GM21825 (cell line): ENCODE results near the gene SP6.

Experiments used
- ATAC-seq: cut with Tn5 transposase; IDR thresholded peaks from one replicate; pipeline ENCODE4 v1.9.1; 2021; ENCODE audit warnings: mild to moderate bottlenecking, moderate library complexity; ENCODE audit not compliant: unreplicated experiment

The SP6 gene

GRCh38 chr17:47850692-47851573 lies at the start of gene SP6:
Gene SP6 (minus strand): TSS chr17:47851163. CDS start chr17:47848429, 2,734 bp downstream.
- no peak for ATAC-seq

- ATAC-seq: no peak
These were observed 48.7 kb upstream of the SP6 start for GRCh38 chr17:47899643-47900042.

GRCh38 chr17:47898241-47898640 lies 47.3 kb upstream of the SP6 start:
- no peak for ATAC-seq

- no peak for ATAC-seq
These were observed 46.6 kb upstream of the SP6 start for GRCh38 chr17:47897561-47897960.

GRCh38 chr17:47896672-47897490 lies 45.9 kb upstream of the SP6 start:
- ATAC-seq: no peak

DNA sequence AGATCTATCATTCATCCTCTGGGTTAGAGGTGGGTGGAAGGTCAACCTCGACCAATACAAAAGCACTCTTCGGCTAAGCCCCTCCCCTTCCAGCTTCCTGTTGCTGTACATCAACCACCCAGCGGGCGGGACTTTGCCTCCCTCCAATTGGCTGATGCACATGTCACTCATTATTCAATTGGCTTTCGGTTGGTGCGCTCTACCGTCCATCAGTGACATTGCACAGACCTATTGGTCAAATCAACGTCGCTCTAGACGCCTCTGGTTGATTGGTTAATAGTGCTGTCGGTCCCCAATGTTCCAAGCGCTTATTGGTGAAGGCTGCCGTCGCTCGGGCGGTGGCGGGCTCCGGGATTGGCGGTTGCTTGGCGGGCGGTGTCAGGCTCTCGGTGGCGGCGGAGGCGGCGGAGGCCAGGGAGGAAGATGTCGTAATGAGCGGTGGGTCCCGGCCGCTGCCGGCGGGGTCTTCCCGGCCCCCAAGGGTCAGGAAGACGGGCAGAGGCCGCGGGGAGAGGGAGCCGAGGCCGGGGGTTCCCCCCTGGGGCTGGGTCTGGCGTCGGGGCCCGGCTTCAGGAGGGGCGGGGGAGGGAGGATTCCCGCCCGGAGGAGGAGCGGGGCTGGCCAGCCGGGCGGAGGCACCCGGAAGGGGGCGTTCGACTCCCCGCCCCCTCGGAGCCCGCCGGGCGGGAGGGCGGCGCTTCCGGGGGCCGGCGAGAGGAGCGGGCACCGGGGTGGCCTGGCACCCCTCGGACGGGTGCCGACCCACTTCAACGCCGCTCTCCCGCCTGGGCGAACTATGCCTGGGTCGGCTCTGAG lies 45.1 kb upstream of the SP6 start, which contains the start of gene SP2:
SP2 (plus strand) TSS at position 381 of the 816 bp plus-strand sequence; CDS start at position 432, 51 bp downstream.
- ATAC-seq: peak; percentile 85

DNA sequence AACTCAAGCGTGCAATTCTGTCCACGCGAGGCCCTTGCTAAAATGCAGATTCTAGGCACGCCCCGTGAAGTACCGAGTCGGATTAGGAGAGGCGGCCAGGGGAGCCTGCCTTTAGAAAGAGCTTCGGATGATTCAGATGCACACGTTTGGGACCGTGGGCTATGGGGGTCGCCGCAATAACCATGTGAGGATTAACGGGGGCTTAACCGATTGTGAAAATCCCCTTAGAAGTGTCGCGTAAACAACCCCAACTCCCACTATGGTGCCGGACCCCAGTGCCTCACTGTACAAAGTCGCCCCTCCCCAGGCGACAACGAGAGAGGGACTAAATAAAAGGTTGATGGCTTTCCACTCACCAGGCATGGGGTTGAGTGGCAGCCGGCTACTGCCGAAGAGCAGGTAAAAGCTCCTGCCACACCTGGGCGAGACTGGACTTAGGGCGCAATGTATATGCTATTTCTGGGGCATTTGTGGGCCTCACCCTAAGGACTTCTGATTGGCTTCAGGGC lies 44.4 kb upstream of the SP6 start:
- ATAC-seq: no peak

GRCh38 chr17:47894498-47895346 lies 43.8 kb upstream of the SP6 start:
- ATAC-seq: no peak

DNA sequence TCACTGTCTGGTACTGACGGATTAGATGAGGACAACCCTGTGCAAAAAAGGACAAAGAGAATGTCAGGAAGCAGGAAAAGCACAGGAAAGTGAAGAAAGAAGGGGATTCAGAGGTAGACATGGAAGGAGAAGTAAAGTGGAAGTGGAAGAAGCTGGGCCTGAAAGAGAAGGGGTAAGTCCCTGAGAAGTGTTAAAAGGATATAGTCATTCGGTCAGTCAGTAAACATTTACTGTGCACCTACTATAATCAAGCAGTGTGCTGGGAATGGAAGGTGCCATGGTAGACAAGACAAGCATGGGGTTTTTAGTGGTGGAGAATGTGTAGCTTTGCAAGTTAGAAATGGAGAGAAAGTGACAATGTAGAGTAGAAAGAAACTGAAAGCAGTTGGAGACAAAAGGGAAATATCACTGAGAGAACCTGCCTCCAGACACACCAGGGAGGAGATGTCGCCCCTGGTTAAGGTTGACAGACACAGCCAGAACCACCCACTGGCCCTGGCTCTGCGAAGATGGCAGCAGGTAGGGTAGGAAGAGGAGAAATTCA lies 40.7 kb upstream of the SP6 start:
- no peak for ATAC-seq

DNA sequence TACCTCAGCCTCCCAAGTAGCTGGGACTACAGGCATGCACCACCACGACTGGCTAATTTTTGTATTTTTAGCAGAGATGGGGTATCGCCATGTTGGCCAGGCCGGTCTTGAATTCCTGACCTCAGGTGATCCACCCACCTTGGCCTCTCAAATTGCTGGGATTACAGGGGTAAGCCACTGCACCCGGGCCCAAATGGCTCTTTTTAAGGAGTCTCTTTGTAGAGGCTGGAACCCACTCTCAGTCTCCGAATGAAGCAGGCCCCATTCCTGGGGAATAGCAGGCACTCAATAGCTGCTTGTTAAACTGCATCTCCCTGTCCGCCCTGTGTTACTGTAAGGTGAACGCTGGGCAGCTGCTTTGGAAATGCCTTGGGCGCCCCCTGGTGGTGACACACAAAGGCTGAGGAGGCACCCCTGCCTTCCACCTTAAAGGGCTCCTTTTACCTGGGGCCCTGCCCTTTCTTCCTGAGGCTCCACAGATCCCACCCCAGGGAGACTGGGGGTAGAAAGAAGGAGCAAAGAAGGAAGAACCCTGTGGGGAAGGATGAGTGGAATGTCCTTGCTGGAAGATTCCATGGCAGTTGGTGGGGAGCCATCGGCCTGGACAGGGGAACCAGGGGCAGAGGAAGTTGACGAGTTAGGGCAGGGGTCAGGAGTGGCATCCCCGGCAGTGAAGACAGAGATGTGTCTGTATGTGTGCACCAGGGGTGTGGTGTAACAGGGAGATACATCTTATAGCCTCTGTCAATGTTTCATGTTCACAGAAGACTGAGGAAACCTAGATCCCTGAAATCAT lies 39.0 kb upstream of the SP6 start:
- no peak for ATAC-seq

DNA sequence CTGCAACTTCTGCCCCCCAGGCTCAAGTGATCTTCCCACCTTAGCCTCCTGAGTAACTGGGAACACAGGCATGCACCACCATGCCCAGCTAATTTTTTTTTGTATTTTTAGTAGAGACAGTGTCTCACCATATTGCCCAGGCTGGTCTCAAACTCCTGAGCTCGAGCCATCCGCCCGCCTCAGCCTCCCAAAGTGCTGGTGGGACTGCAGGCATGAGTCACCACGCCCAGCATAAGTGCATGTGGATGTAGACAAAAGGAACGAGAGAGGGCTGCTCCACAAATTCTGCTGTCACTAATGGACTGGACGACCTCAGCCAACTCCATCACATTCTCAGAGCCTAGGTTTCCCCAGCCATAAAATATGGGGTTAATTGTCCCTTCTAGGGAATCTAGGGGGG lies 37.3 kb upstream of the SP6 start:
- ATAC-seq: no peak

GRCh38 chr17:47884905-47885730 lies 34.2 kb upstream of the SP6 start:
- no peak for ATAC-seq

DNA sequence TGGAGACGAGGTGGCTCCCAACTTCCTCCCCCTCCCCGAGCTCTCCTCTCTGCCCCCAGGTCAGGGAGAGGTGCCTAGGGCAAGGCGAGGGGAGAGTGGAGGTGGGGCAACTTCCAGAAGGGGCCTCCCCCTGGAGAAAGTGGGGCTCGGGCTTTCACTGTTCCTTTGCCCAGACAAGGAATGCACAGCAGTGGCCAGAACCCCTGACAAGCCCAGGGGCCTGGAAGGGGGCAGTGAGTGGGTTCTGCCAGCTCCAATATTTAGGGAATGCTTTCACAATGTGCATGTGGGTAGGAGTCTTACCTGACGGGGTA lies 33.4 kb upstream of the SP6 start:
- no peak for ATAC-seq

DNA sequence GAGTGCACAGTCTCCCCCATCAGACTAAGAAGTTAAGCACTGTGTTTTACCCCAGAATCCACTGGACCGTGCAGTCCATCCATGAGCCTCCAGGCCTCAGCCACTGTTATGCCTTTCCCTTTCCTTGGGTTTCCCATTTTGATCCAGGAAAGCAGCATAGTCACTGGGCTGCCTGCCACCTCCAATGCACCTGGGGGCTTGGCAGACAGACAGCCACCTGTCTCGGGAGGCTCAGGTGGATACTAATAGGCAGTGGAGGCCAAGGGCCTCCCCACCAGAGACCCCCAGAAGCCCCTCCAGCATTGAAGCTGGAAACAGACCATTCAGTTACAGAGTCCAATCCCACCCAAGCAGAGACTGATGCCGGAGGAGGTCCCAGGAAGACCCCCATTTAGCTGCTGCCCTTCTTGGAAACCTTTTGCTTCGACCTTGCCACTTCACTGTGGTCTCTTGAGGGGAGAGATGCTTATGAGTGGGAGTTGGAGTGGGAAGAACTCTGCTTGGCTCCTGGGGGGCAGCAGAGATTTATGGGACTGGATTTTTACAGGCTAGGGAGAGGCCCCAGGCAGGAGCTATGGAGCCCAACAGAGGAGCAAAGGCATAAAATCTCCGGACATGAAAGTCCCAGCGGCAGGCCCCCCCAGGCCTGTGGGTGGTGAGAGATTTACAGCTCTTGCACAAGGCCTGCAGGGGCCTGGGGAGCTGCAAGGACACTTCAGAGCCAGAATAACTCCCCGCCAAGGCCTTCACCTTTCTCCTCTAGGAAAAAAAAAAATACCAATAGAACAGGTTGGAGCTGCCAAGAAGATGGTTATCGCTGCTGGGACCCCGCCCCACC lies 32.8 kb upstream of the SP6 start:
- ATAC-seq: no peak

DNA sequence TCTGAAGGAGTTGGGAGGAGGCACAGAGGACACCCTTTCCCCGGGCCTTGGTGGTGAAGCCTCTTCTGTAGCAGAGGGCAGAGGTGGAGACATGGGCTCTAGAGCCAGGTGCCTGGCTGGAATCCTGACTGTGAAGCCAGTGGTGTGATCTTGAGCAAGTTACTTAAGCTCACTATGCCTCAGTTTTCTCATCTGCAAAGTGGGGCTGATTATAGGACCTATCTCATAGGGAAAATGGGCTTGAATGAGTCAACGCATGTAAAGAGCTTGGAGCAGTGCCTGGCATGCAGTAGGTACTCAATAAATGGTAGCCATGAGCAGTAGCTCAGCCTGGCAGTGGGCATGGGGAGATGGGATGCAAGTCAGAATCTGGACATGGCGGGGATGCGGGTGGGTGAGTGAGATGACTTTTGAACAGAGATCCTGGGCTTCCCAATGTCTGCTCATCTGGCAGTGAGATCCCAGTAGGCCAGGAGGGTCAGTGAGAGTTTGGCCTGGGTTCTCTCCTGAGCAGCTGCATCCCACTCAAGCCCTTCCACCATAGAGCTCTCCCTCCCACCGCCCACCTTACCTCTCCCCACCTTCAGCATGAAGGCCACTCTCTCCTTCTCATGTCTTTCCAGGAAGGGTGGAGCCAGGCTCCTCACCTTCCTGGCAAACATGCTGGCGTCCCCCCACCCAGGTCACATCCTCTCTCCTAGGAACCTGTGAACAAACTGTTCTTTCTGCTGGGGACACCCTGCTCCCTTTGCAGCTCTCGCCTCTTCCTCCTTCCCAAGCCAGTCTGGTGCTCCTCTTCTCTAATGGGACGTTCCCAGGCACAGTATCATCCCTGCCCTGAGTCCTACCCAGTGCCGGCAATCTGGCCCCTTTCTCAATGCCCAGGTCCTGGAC lies 32.0 kb upstream of the SP6 start:
- no peak for ATAC-seq

DNA sequence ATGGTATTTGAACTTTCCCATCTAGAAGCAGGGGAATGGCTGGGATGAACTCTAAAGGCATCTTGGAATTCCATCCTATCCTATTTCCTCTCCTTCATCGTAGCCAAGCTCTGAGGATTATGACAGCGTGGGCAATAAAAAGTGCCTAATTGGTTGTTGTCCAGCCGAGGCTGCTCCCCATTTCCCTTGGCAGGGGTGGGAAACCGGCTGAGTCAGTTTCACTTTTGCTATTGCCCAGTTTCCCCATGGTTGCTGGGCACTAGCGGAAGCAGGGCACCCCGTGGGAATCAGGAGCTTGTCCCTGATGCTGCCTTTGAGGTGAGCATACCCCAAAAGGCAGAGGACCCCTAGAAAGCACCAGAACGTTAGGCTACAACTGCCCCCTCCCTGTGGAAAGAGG lies 31.3 kb upstream of the SP6 start:
- ATAC-seq: no peak
